Large intestine (tissue), 3 donors: Measurements from ENCODE around the gene HP1BP3. TPM values are rescaled to one million over a fixed set of nuclear protein-coding genes. Genes with fewer than 3 reads are reported as not detected.

Experiments used
- DNase-seq, 2 donors: peaks; one replicate each; pipeline versions ENCODE4 v3.0.0 to v3.0.0-alpha.2; 2013
- H3K27ac ChIP-seq: one replicate; pipeline ENCODE4 v1.5.1; 2013; ENCODE audit warnings: low read length
- H3K27me3 ChIP-seq: 2 replicates; pipeline ENCODE4 v1.6.1; 2013; ENCODE audit warnings: low read length; ENCODE audit not compliant: control insufficient read depth, insufficient read depth
- H3K36me3 ChIP-seq: 2 replicates; pipeline ENCODE4 v1.6.1; 2013; ENCODE audit warnings: low read length; ENCODE audit not compliant: control insufficient read depth, insufficient read depth
- H3K4me1 ChIP-seq: one replicate; pipeline ENCODE4 v1.6.1; 2013; ENCODE audit warnings: low read length; ENCODE audit not compliant: control insufficient read depth, insufficient read depth
- H3K4me3 ChIP-seq: one replicate; pipeline ENCODE4 v1.5.1; 2013; ENCODE audit warnings: low read length
- H3K9me3 ChIP-seq: one replicate; pipeline ENCODE4 v1.6.1; 2013; ENCODE audit warnings: mild to moderate bottlenecking, low read depth, low read length, moderate library complexity; ENCODE audit not compliant: control insufficient read depth
- WGBS: methylation state at CpG from one replicate; pipeline ENCODE4 v1.1.5; 2013; ENCODE audit warnings: low lambda C conversion rate; ENCODE audit not compliant: insufficient coverage; 5-methylcytosine and 5-hydroxymethylcytosine counted together
- polyA plus RNA-seq: library from polyadenylated mRNA; unstranded; fragments of 120-200 nt; gene quantifications from one replicate; pipeline ENCODE4 v1.2.1, GENCODE V29; 2013

HP1BP3 gene
- polyA plus RNA-seq, 1 donor = 247 TPM

DNA sequence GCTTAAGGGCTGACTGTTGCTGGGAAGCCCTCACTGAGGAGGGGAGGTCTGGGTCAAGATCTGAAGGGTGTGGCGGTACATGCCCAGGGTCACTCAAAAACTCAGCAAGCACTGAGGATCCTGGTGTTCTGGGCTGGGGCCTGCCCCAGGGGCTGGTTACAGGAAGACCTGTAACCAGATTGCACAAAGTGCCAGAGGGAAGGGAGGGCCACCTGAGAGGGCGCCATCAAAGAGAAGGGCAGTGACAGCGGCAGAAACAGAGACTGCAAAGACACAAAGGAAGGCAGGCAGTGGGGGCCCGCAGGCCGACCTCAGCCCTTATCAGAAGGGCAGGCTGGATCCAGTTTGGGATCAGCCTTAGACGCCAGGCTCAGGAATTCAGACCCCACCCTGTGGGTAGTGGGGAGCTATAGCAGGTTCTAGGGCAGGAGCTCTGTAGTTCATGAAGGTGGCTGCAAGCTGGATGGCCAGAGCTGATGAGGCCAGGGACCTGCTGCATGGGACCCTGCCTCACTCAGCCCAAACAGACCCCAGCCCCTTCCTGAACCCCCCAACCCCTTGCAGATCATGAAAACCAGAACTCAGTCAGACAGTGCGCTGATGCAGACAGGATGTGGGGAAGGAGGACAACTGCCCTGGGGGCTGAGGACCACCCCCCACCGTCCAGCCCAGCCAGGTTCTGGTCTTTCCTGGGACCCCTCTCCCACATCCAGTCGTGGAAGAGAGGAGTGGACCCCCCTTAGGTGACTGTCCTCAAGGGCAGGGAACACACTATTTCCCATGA lies 58.5 kb downstream of the HP1BP3 start:
- Histone ChIP-seq H3K4me1 (peaks cover 13% of the 10 kb centered on the region), H3K36me3 (no peaks in the 10 kb centered on the region), H3K4me3 (no peak overlapping the region), H3K27ac (no peak overlapping the region), H3K9me3 (peaks cover 7% of the 10 kb centered on the region), H3K27me3 (peaks cover 54% of the 10 kb centered on the region)
- WGBS = no CpG with 5 or more reads among the region's 9 CpGs
- DNase-seq = no peak

DNA sequence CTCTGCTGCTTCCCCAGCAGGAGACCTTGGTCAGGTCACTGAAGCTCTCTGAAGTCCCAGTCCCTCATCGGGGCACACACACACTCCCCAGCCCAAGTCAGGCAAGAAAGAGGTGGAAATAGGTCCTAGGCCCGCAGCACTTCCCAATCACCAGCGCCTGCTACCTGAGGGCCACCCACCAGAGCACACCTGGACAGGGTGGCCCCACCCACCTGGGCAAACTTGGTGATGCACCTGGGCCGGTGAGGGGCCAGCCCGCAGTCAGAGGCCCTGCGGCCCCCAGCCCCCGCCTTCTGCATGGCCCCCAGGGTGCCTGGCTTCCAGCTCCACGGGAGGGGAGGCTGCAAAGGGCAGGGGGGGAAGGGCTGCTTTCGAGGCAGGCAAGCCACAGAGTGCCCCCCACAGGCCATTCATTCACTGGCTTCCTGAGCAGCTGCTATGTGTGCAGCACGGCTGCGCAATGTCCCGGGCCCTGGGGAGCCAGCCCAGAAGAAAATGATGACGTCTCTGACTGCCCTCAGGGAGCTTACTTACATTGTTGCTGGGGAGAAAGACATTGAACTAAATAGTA lies 59.3 kb downstream of the HP1BP3 start:
- Histone ChIP-seq H3K9me3 (peaks cover 7% of the 10 kb centered on the region), H3K27me3 (peaks cover 53% of the 10 kb centered on the region), H3K4me1 (peaks cover 7% of the 10 kb centered on the region), H3K36me3 (no peaks in the 10 kb centered on the region), H3K27ac (no peak overlapping the region), H3K4me3 (no peak overlapping the region)
- WGBS = no CpG with 5 or more reads among the region's 13 CpGs
- no peak for DNase-seq

DNA sequence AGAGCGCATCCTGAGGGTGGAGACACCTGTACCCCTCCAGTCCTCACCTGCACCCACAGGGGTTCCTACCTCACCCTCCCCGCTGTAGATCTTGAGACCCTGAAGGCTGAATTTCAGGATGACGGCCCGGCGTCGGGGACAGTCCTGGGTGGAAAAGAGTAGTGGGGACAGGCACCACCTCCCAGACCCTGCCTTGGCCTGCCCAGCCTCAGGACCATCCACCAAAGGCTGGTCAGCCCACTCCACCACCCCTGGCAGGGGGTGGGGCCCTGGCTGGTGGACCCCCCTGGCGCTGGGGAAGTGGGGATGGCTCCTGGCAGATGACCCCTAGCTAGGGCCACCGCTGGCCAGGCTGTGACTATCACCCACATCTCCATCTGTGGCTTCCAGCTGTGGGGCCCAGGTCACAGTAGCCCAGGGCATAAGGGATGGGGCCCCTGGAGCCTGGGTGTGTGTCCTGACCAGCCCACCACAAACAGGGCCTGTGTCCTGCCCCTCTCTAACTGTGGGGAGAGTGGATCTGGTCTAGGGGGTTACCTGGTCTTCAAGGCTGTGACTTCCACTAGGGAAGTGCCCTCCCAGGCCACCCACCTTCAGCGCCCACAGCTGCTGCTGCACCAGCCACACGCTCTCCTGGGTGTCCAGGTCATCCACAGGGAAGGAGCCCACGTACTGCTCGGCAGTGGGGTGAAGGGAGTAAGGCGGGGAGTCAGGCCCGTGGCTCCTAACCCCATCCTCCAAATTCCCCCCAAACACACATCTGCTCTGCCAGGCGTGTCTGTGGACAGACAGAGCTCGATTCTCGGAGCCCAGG lies 60.0 kb downstream of the HP1BP3 start:
- H3K36me3 ChIP-seq = no peaks in the 10 kb centered on the region
- no peak overlapping the region for H3K4me3 ChIP-seq
- peaks cover under 1% of the 10 kb centered on the region for H3K4me1 ChIP-seq
- peaks cover 7% of the 10 kb centered on the region for H3K9me3 ChIP-seq
- no peak for DNase-seq
- WGBS = no CpG with 5 or more reads among the region's 17 CpGs
- H3K27ac ChIP-seq = no peak overlapping the region
- peaks cover 46% of the 10 kb centered on the region for H3K27me3 ChIP-seq

DNA sequence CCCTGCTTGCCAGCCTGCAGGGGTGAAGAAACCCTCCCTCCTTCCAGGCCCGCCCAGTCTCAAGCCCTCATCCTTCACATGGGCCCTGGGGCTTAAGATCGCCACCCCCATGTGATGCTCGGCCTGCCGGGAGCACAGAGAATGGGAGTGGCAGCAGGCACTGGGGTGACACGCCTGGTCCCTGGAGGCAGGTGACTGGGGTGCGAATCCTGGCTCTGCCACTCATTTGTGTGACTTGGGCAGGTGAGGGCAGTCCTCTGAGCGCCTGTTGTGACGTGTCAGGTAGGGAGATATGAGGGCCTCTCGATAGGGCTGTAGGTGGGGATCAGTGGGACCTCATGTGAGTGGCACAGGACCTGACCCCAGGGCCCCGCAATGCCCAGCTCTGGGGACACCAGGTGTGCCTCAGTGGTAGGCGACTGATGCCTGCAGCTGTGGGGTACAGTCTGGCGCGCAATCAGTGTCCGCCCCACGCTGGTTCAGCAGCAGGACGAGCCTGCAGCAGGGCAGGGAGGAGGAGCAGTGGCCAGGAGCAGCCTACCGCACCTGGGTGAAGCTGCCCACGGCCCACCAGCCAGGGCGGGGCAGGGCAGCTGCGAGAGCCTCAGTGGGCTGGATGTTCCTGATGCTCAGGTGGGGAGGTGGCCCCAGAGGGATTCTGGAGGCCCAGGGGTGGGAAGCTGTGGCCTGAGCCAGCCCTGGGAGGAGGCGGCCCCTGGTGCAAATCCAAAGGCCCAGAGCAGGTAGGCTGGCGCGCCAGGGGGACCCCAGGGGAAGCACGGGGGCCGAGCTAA lies 60.8 kb downstream of the HP1BP3 start:
- no peak overlapping the region for H3K4me3 ChIP-seq
- no CpG with 5 or more reads among the region's 25 CpGs for WGBS
- DNase-seq = no peak
- no peaks in the 10 kb centered on the region for H3K36me3 ChIP-seq
- H3K27ac ChIP-seq = no peak overlapping the region
- no peaks in the 10 kb centered on the region for H3K4me1 ChIP-seq
- H3K27me3 ChIP-seq = peaks cover 40% of the 10 kb centered on the region
- peaks cover 7% of the 10 kb centered on the region for H3K9me3 ChIP-seq

DNA sequence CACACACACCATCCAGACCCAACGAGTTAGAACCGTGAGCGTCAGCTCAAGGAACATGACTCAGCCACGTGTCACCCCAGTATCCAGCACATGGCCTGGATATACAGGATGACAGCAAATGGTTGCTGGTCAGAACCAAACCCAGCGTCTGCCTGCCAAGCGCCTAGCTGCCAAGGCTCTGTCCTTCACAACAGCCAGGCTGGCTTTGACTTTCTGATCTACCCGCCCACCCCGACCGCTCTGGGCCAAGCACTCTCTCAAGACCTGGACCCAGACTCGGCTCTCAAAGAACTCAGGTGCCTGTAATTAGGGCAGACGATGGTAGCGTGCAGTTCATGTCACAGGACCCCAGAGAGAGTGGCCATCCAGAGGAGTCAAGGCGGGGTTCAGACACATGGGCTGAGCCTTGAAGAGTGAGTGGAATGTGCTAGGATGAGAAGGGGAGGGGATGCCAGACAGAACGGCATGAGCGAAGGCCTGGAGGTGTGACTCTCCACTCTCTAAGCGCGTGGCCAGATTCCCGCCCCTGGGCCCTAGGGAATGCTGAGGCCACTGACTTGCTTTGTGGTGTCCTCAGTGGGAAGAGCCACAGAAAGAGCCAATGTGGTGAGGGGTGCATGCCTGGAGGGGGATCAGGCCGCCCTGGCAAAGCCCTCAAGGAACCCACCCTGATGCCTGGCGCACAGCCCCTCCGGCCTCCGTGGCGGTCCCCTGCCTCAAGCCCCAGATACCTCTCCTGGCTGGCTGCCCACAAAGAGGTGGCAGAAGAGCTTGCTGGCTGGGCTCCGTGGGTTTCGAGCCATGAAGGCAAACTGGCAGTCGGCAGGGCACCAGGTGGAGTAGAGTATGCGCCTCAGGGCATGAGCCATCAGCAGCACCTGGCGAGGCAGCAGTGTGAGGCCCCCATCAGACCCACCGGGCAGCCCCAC lies 61.7 kb downstream of the HP1BP3 start:
- WGBS = no CpG with 5 or more reads among the region's 29 CpGs
- no peak overlapping the region for H3K27ac ChIP-seq

DNA sequence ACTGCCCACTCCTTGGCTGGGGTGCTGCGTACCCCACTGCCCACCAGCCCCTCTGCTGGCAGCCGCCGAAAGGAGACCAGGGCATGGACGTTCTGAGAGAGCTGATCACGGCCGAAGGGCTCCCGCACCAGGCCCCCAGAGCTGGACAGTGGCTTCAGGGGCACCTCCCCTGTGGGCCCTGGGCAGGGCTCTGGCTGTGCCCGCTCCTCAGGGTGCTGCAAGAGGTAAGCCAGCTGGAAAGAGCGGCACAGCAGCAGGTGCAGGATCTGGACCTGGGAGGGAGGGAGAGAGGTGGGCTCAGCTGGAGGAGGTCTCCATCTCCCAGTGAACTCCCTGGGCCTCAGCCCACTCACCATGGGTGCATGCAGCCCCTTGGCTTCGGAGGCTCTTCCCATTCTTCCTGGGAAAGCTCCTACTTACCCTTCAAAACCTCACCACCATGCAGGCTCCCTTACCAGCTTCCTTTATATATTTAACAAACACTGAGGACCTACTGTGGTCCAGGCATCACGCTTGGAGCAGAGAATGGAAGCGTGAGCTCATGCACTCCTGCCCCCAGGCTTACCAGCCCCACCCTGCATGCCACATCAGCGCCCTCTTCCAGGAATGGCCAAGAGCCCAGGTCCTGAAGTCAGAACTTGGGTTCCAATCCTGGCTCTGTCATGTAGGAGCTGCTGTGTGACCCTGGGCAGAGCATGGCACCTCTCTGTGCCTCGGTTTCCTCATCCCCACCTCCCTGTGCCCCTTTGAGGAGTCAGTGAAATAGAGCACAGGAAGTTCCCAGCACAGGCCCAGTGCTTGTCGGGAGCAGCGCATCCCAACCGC lies 62.5 kb downstream of the HP1BP3 start:
- Histone ChIP-seq H3K4me1 (no peaks in the 10 kb centered on the region), H3K4me3 (no peak overlapping the region), H3K27ac (no peak overlapping the region), H3K9me3 (peaks cover 5% of the 10 kb centered on the region), H3K27me3 (peaks cover 25% of the 10 kb centered on the region), H3K36me3 (no peaks in the 10 kb centered on the region)
- DNase-seq = no peak
- no CpG with 5 or more reads among the region's 17 CpGs for WGBS

More for the DNA sequence above, 61.7 kb downstream of the HP1BP3 start:
- DNase-seq = no peak
- H3K27me3 ChIP-seq = peaks cover 31% of the 10 kb centered on the region
- H3K4me3 ChIP-seq = no peak overlapping the region
- peaks cover 5% of the 10 kb centered on the region for H3K9me3 ChIP-seq
- H3K36me3 ChIP-seq = no peaks in the 10 kb centered on the region
- H3K4me1 ChIP-seq = no peaks in the 10 kb centered on the region

DNA sequence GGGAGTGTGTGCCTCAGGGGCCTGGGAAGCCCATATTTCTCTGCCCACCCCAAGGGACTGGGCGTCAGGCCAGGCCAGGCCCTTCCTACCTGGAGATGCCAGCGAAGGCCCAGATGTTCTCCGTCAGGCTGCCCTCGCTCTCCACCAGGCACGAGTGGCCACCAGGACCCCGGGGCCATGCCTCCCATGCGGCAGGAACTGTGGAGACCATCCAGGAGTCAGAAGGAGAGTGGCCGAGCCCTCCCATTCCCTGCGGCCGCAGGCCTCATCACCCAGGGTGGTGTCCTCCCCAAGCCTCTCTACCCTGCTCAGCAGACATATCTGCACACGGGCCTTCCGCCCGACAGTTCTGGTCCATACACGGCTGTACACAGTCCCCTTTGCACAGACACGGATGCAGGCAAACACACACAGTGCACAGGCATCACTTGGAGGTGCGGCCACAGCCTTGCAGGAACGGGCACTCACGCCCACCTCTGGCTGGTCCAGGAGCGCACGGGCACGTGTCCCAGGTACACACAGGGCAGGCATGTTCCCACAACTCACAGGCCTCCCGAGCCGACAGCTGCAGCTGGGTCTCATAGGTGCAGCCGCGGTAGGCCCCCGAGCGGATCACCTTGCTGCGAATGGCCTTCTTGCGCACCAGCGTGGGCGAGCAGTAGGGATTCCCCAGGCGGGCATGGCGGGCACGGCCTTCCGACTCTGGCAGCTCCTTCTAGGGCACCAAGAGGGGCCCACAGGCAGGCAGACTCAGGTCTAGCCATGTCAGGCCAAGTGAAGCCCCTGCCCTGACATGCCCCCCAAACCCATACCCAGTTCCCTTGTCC lies 63.4 kb downstream of the HP1BP3 start:
- H3K4me3 ChIP-seq = no peak overlapping the region
- peaks cover 5% of the 10 kb centered on the region for H3K9me3 ChIP-seq
- no peak overlapping the region for H3K27ac ChIP-seq
- H3K4me1 ChIP-seq = no peaks in the 10 kb centered on the region
- no CpG with 5 or more reads among the region's 35 CpGs for WGBS
- DNase-seq = no peak
- H3K36me3 ChIP-seq = no peaks in the 10 kb centered on the region
- H3K27me3 ChIP-seq = peaks cover 23% of the 10 kb centered on the region

DNA sequence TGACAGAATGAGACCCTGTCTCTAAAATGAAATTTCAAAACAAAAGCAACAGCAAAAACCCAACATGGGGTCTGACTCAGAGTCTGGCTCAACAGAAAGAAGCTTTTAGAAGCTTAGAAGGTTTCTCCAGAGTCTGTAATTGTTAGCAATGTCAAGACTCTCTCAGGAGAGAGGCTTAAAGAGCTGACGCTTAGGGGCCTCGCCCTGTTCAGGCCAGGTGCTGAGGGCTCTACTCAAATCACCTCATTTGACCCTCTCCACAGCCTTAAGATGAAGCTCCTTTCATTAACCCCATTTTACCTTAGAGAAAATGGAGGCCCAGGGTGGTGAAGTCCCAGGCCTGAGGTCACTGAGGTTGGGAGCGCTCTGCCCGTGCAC lies 64.0 kb downstream of the HP1BP3 start:
- WGBS = no CpG with 5 or more reads among the region's 4 CpGs

More for the DNA sequence above, 64.0 kb downstream of the HP1BP3 start:
- Histone ChIP-seq H3K4me3 (no peak overlapping the region), H3K36me3 (no peaks in the 10 kb centered on the region), H3K4me1 (peaks cover 1% of the 10 kb centered on the region), H3K9me3 (peaks cover 5% of the 10 kb centered on the region), H3K27me3 (peaks cover 22% of the 10 kb centered on the region), H3K27ac (no peak overlapping the region)
- DNase-seq = no peak
